Nephron progenitor cell (in vitro differentiated cells): ENCODE measurements around the gene IL1RAPL2.
"Not testable (repeated sequence)": the region's sequence is repeated elsewhere in the genome, so short reads cannot be mapped to it uniquely, and the experiment has no call there.

Experiments
- DNase-seq: peaks from one replicate; pipeline ENCODE4 v3.0.0; 2021
- H3K27ac Mint-ChIP-seq: 2 replicates; pipeline ENCODE4 v1.8.0; 2021; ENCODE audit warnings: mild to moderate bottlenecking, moderate library complexity, mixed read lengths
- H3K27me3 Mint-ChIP-seq: 2 replicates; pipeline ENCODE4 v1.8.0; 2021; ENCODE audit warnings: mild to moderate bottlenecking, low read depth, mixed read lengths; ENCODE audit not compliant: poor library complexity
- H3K36me3 Mint-ChIP-seq: 2 replicates; pipeline ENCODE4 v1.8.0; 2021; ENCODE audit warnings: low read depth, mixed read lengths
- H3K4me1 Mint-ChIP-seq: 2 replicates; pipeline ENCODE4 v1.8.0; 2021; ENCODE audit warnings: mixed read lengths
- H3K4me3 Mint-ChIP-seq: 2 replicates; pipeline ENCODE4 v1.8.0; 2021; ENCODE audit warnings: mild to moderate bottlenecking, moderate library complexity, mixed read lengths
- H3K9me3 Mint-ChIP-seq: 2 replicates; pipeline ENCODE4 v1.8.0; 2021; ENCODE audit warnings: mild to moderate bottlenecking, moderate library complexity, mixed read lengths
- TF ChIP-seq, protein P1 (sequence below): fragments of 200-600 bp; sonication (generic); IDR thresholded peaks from 2 replicates; pipeline ENCODE4 v1.5.0; 2021; ENCODE audit warnings: antibody characterized with exemption

The IL1RAPL2 gene

DNA sequence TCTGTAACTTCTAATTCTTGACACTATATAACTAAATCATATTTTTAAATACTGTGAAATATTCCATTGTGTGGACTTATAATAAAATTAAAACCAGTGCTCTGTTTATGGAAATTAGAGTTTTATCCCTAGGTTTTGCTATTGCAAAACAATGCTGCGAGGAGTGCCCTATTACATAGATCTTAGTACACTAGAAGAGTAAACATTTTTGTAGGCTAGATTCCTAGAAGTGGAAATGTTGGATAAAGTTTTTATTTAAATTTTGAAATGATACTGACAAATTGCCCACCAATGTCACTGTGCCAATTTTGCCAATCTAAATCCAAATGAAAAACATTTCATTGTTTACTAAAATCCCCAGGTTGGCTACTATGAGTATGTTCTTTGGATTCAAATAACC lies 99.7 kb downstream of the IL1RAPL2 start:
- H3K27ac Mint-ChIP-seq = no peak overlapping the region
- no peaks in the 10 kb centered on the region for H3K36me3 Mint-ChIP-seq
- H3K4me3 Mint-ChIP-seq = no peak overlapping the region
- H3K4me1 Mint-ChIP-seq = no peaks in the 10 kb centered on the region
- no peak for DNase-seq
- H3K9me3 Mint-ChIP-seq = peaks cover 4% of the 10 kb centered on the region
- TF ChIP-seq, protein P1, sequence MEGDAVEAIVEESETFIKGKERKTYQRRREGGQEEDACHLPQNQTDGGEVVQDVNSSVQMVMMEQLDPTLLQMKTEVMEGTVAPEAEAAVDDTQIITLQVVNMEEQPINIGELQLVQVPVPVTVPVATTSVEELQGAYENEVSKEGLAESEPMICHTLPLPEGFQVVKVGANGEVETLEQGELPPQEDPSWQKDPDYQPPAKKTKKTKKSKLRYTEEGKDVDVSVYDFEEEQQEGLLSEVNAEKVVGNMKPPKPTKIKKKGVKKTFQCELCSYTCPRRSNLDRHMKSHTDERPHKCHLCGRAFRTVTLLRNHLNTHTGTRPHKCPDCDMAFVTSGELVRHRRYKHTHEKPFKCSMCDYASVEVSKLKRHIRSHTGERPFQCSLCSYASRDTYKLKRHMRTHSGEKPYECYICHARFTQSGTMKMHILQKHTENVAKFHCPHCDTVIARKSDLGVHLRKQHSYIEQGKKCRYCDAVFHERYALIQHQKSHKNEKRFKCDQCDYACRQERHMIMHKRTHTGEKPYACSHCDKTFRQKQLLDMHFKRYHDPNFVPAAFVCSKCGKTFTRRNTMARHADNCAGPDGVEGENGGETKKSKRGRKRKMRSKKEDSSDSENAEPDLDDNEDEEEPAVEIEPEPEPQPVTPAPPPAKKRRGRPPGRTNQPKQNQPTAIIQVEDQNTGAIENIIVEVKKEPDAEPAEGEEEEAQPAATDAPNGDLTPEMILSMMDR = no peak
- peaks cover 3% of the 10 kb centered on the region for H3K27me3 Mint-ChIP-seq

DNA sequence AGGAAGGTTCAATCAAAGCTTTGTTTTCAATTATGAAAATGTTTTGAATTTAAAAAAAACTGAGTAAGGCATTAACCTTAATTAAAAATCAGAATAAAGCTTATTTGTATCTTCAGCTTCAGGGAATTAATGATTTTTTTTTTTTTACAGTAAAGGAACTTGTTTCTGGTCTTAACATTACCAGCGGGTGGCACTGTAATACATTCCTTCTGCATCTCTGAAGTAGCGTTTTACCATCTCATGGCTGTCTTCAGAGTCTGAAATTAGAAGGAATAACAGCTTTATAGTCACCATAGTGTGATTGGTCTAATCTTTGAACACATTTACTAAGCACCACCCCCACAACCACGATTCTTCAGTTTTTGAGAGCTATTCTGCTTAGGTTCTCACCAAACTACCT lies 102.6 kb downstream of the IL1RAPL2 start:
- TF ChIP-seq, protein P1 = peak; percentile 13
- no peak overlapping the region for H3K27ac Mint-ChIP-seq
- DNase-seq = no peak
- peaks cover 3% of the 10 kb centered on the region for H3K27me3 Mint-ChIP-seq
- H3K36me3 Mint-ChIP-seq = no peaks in the 10 kb centered on the region
- no peak overlapping the region for H3K4me3 Mint-ChIP-seq
- H3K4me1 Mint-ChIP-seq = no peaks in the 10 kb centered on the region
- peaks cover 16% of the 10 kb centered on the region for H3K9me3 Mint-ChIP-seq

DNA sequence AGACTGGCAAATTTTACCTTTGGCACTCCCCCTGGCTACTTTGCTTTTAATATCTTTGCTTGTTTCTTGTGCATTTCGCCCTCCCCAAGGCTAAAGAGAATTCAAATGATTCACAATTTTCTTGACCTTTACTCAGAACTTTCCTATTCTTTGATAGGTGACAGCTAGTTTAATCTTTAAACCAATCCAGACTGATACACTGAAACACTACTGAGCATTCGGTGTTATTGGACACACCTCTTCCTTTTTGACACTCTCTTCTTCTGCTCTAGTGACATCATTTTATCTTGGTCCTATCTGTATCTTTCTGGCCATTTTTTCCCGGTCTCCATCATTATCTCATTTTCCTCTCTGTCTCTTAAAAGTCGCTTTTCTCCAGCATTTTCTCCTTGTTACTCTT lies 103.1 kb downstream of the IL1RAPL2 start:
- Mint-ChIP-seq H3K4me1 (no peaks in the 10 kb centered on the region), H3K27ac (no peak overlapping the region), H3K27me3 (peaks cover 3% of the 10 kb centered on the region), H3K9me3 (peaks cover 18% of the 10 kb centered on the region), H3K4me3 (no peak overlapping the region), H3K36me3 (no peaks in the 10 kb centered on the region)
- TF ChIP-seq, protein P1 = no peak
- no peak for DNase-seq

DNA sequence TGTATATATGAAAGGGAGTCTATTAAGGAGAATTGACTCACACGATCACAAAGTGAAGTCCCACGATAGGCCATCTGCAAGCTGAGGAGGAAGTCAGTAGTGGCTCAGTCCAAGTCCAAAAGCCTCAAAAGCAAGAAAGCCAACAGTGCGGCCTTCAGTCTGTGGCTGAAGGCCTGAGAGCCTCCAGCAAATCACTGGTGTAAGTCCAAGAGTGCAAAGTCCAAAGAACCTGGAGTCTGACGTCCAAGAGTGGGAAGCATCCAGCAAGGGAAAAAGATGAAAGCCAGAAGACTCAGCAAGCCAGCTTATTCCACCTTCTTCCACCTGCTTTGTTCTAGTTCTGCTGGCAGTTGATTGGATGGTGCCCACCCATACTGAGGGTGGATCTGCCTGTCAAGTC lies 104.1 kb downstream of the IL1RAPL2 start:
- Mint-ChIP-seq H3K27me3 (peaks cover 3% of the 10 kb centered on the region), H3K4me1 (no peaks in the 10 kb centered on the region), H3K9me3 (peaks cover 22% of the 10 kb centered on the region), H3K36me3 (no peaks in the 10 kb centered on the region), H3K4me3 (no peak overlapping the region), H3K27ac (no peak overlapping the region)
- DNase-seq = no peak
- TF ChIP-seq, protein P1 = no peak

DNA sequence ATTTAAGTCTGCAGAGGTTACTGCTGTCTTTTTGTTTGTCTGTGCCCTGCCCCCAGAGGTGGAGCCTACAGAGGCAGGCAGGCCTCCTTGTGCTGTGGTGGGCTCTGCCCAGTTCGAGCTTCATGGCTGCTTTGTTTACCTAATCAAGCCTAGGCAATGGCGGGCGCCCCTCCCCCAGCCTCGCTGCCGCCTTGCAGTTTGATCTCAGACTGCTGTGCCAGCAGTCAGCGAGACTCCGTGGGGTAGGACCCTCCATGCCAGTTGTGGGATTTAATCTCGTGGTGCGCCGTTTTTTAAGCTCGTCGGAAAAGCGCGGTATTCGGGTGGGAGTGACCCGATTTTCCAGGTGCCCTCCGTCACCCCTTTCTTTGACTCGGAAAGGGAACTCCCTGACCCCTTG lies 111.5 kb downstream of the IL1RAPL2 start:
- H3K27ac Mint-ChIP-seq, H3K36me3 Mint-ChIP-seq, H3K4me3 Mint-ChIP-seq, H3K27me3 Mint-ChIP-seq, H3K4me1 Mint-ChIP-seq, DNase-seq: not testable (repeated sequence)
- peaks cover 29% of the 10 kb centered on the region for H3K9me3 Mint-ChIP-seq

DNA sequence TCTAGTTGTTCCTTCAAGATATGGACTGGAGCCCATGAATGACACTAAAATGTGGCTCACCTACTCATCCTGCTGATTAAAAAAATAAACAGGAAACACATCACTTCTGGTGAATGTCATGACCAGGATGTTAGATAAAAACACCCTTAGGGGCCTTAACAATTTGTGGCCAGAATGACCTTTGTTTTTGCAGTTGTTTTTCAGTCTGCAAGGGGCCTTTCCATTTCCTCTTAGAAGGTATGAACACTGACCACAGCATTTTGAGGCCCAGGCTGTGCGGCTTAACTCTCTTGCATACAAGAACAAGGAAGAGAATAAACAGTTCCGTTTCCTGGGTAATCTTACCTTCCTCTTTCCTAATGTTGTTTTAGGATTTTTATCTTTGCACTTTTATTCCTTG lies 113.2 kb downstream of the IL1RAPL2 start:
- Mint-ChIP-seq H3K36me3 (peaks cover 5% of the 10 kb centered on the region), H3K4me1 (no peaks in the 10 kb centered on the region), H3K4me3 (no peak overlapping the region), H3K27ac (no peak overlapping the region), H3K9me3 (peaks cover 27% of the 10 kb centered on the region), H3K27me3 (no peaks in the 10 kb centered on the region)
- DNase-seq = no peak
- TF ChIP-seq, protein P1 = no peak
